Gastroesophageal sphincter (tissue), 4 donors: Measurements from ENCODE around the gene FAM171A1. TPM values are rescaled to one million over a fixed set of nuclear protein-coding genes. Genes with fewer than 3 reads are reported as not detected.
"Not testable (repeated sequence)": the region's sequence is repeated elsewhere in the genome, so short reads cannot be mapped to it uniquely, and the experiment has no call there.

Experiments used
- ATAC-seq: fragments of 150-250 bp; one replicate; pipeline ENCODE4 v1.9.1; 2016; ENCODE audit warnings: mild to moderate bottlenecking, moderate library complexity
- H3K27ac ChIP-seq, 4 donors: fragments of 200-600 bp; sonication (generic) in 3 of 4; 1 replicate in 3 of 4; 2 replicates in 1 of 4; pipeline ENCODE4 v1.5.1; 2016 to 2019
- H3K27me3 ChIP-seq: fragments of 200-600 bp; sonication (generic); one replicate; pipeline ENCODE4 v1.5.1; 2019
- H3K36me3 ChIP-seq, 2 donors: fragments of 200-600 bp; sonication (generic); one replicate each; pipeline ENCODE4 v1.5.1; 2019; ENCODE audit warnings: control low read depth in 1 of 2
- H3K4me1 ChIP-seq, 3 donors: fragments of 200-600 bp; sonication (generic); 1 replicate in 2 of 3; 2 replicates in 1 of 3; pipeline ENCODE4 v1.5.1; 2016 to 2019; ENCODE audit warnings: control low read depth in 2 of 3
- H3K4me3 ChIP-seq, 2 donors: fragments of 200-600 bp; sonication (generic); one replicate each; pipeline ENCODE4 v1.5.1; 2019; ENCODE audit warnings: mild to moderate bottlenecking in 1 of 2, moderate library complexity in 1 of 2
- H3K9me3 ChIP-seq, 3 donors: fragments of 200-600 bp; sonication (generic); one replicate each; pipeline ENCODE4 v1.5.1; 2017 to 2019; ENCODE audit warnings: control low read depth in 2 of 3
- CTCF ChIP-seq, 4 experiments: fragments of 200-600 bp in 2 of 4; fragments of 450-650 bp in 2 of 4; sonication (generic) in 1 of 4; IDR thresholded peaks; one replicate each; pipeline ENCODE4 v1.5.1; 2017 to 2019; ENCODE audit warnings: antibody characterized with exemption in 4 of 4, mild to moderate bottlenecking in 2 of 4, moderate library complexity in 2 of 4
- EP300 ChIP-seq: sonication (generic); formaldehyde crosslinking; IDR thresholded peaks from one replicate; pipeline ENCODE4 v1.6.1; 2017; ENCODE audit warnings: antibody characterized with exemption, mild to moderate bottlenecking
- POLR2A ChIP-seq, 2 donors: fragments of 450-650 bp; IDR thresholded peaks; one replicate each; pipeline ENCODE4 v1.6.1; 2017; ENCODE audit warnings: antibody characterized with exemption in 2 of 2, mild to moderate bottlenecking in 2 of 2, moderate library complexity in 1 of 2
- POLR2AphosphoS5 ChIP-seq: sonication (generic); formaldehyde crosslinking; IDR thresholded peaks from one replicate; pipeline ENCODE4 v1.6.1; 2017; ENCODE audit warnings: antibody characterized with exemption
- WGBS, 2 donors: methylation state at CpG; one replicate each; pipeline ENCODE4 v1.1.5; 2018; ENCODE audit warnings: low coverage in 1 of 2; 5-methylcytosine and 5-hydroxymethylcytosine counted together
- total RNA-seq, 4 donors: library from RNA; depleted of rRNA; stranded (reverse); fragments of >200 nt; gene quantifications; one replicate each; pipeline ENCODE4 v1.1.0, GENCODE V29; 2016

Gene FAM171A1
- total RNA-seq, 4 donors from 2014 or later, result 5.0 to 15.5 (median 13.6) TPM

GRCh38 chr10:15333909-15334649 lies 37.0 kb downstream of the FAM171A1 start:
- no peak overlapping the region for H3K27ac ChIP-seq
- no peak overlapping the region for H3K4me3 ChIP-seq
- H3K9me3 ChIP-seq, result no peaks in the 10 kb centered on the region
- TF ChIP-seq POLR2A (IDR thresholded peaks at IDR 0.05), result no peak
- TF ChIP-seq CTCF (IDR thresholded peaks at IDR 0.05), result no peak
- TF ChIP-seq EP300, result no peak
- no peak for TF ChIP-seq POLR2AphosphoS5
- no peak for ATAC-seq
- peaks cover 0 to 29% (median 3%) of the 10 kb centered on the region in 3 donors for H3K4me1 ChIP-seq
- 82 to 86% methylated on average over 6 of the region's 6 CpGs for WGBS, 2 donors
- H3K27me3 ChIP-seq, result no peaks in the 10 kb centered on the region
- no peaks in the 10 kb centered on the region for H3K36me3 ChIP-seq

GRCh38 chr10:15333181-15333580 lies 37.9 kb downstream of the FAM171A1 start:
- 87 to 100% methylated on average over 1 to 3 of the region's 8 CpGs for WGBS, 2 donors

GRCh38 chr10:15331461-15331860 lies 39.6 kb downstream of the FAM171A1 start:
- no peak for TF ChIP-seq EP300

More at GRCh38 chr10:15333181-15333580, 37.9 kb downstream of the FAM171A1 start:
- H3K27me3 ChIP-seq, H3K4me3 ChIP-seq, ATAC-seq, H3K36me3 ChIP-seq, H3K27ac ChIP-seq, H3K9me3 ChIP-seq: not testable (repeated sequence)
- peaks cover 0 to 29% (median 3%) of the 10 kb centered on the region in 3 donors for H3K4me1 ChIP-seq

GRCh38 chr10:15329437-15329836 lies 41.7 kb downstream of the FAM171A1 start:
- Histone ChIP-seq H3K4me1 (peaks cover 0 to 24% (median 4%) of the 10 kb centered on the region in 3 donors), H3K4me3 (no peak overlapping the region), H3K27ac (no peak overlapping the region), H3K36me3 (no peaks in the 10 kb centered on the region), H3K27me3 (no peaks in the 10 kb centered on the region), H3K9me3 (no peaks in the 10 kb centered on the region)
- no peak for TF ChIP-seq EP300
- no peak for TF ChIP-seq POLR2A (IDR thresholded peaks at IDR 0.05)
- no peak for TF ChIP-seq CTCF (IDR thresholded peaks at IDR 0.05)
- no peak for TF ChIP-seq POLR2AphosphoS5
- 100% methylated on average over 1 of the region's 2 CpGs for WGBS, 2 donors
- no peak for ATAC-seq

More at GRCh38 chr10:15331461-15331860, 39.6 kb downstream of the FAM171A1 start:
- WGBS, 2 donors, result 100% methylated on average over 1 of the region's 1 CpG; no CpG with 5 or more reads in 1 of the 2 donors
- Histone ChIP-seq H3K4me1 (peaks cover 0 to 31% (median 3%) of the 10 kb centered on the region in 3 donors), H3K9me3 (no peaks in the 10 kb centered on the region), H3K36me3 (no peaks in the 10 kb centered on the region), H3K27ac (no peak overlapping the region), H3K27me3 (no peaks in the 10 kb centered on the region), H3K4me3 (no peak overlapping the region)
- ATAC-seq, result no peak

- no peak for TF ChIP-seq CTCF (IDR thresholded peaks at IDR 0.05)
- TF ChIP-seq POLR2A (IDR thresholded peaks at IDR 0.05), result no peak
- no peak for TF ChIP-seq EP300
- no peak for TF ChIP-seq POLR2AphosphoS5
- Histone ChIP-seq H3K27me3 (no peaks in the 10 kb centered on the region), H3K9me3 (no peaks in the 10 kb centered on the region), H3K4me1 (peaks cover 0 to 47% (median 8%) of the 10 kb centered on the region in 3 donors), H3K27ac (peak overlapping the region in 3 of 4 donors; percentile 52 to 69 (median 58)), H3K4me3 (no peak overlapping the region), H3K36me3 (no peaks in the 10 kb centered on the region)
- 19 to 21% methylated on average over 4 of the region's 4 CpGs for whole genome bisulfite sequencing, 2 donors
- no peak for ATAC-seq
These were observed 45.2 kb downstream of the FAM171A1 start for GRCh38 chr10:15325944-15326284.
